ENCODE data around the gene AKAP6. TPM values are rescaled to one million over a fixed set of nuclear protein-coding genes. Genes with fewer than 3 reads are reported as not detected.

The AKAP6 gene
- total RNA-seq, 1 experiment from 2014 or later = 1.1 TPM

GRCh38 chr14:32339188-32339587, 10.1 kb downstream of the AKAP6 start:
- Histone ChIP-seq H4K8ac (replicated peaks; ENCODE audit: insufficient read length, low read depth, low read length) (no peak overlapping the region), H3K4ac (ENCODE audit: low read depth, low read length) (no peak overlapping the region), H3K9me3 (ENCODE audit: control insufficient read depth, low read depth, low read length) (no peaks in the 10 kb centered on the region), H3K79me1 (ENCODE audit: insufficient read depth, low read depth, low read length, poor library complexity, severe bottlenecking) (no peaks in the 10 kb centered on the region), H3K23me2 (ENCODE audit: insufficient read length, low read depth, low read length, poor library complexity, severe bottlenecking) (no peaks in the 10 kb centered on the region), H3K9ac (ENCODE audit: extremely low read depth, insufficient read length, low read length) (no peak overlapping the region), H3T11ph (ENCODE audit: low read length) (no peak overlapping the region), H2BK20ac (ENCODE audit: low read depth, low read length, poor library complexity, severe bottlenecking) (no peak overlapping the region), H3K56ac (ENCODE audit: insufficient read length, low read depth, low read length) (no peak overlapping the region), H3K4me2 (ENCODE audit: insufficient read depth, insufficient read length, low read length) (no peak overlapping the region), H3K18ac (ENCODE audit: insufficient read length, low read depth, low read length) (no peak overlapping the region), H2AK5ac (ENCODE audit: insufficient read length, low read length) (no peak overlapping the region), H4K5ac (ENCODE audit: insufficient read length, low read depth, low read length) (no peak overlapping the region), H3K27ac (ENCODE audit: insufficient read length, low read depth, low read length) (no peak overlapping the region), H2BK120ac (ENCODE audit: low read depth, low read length, poor library complexity, severe bottlenecking) (no peak overlapping the region), H3K27me3 (ENCODE audit: insufficient read depth, low read length) (no peaks in the 10 kb centered on the region), H3K4me1 (ENCODE audit: insufficient read depth, low read length) (0 out of 2 replicates have a peak, but pooled peaks cover 2% of the 10 kb centered on the region), H2AFZ (ENCODE audit: low read length) (no peak overlapping the region), H3K14ac (ENCODE audit: insufficient read depth, low read length) (no peak overlapping the region), H4K20me1 (ENCODE audit: control insufficient read depth, insufficient read depth, insufficient read length) (no peaks in the 10 kb centered on the region), H3K23ac (ENCODE audit: insufficient read length, low read depth, low read length) (no peak overlapping the region), H2BK15ac (ENCODE audit: low read depth, low read length) (no peak overlapping the region), H3K79me2 (ENCODE audit: insufficient read depth, low read length) (no peaks in the 10 kb centered on the region), H2BK12ac (ENCODE audit: insufficient read length, low read depth, low read length) (no peak overlapping the region), H2BK5ac (ENCODE audit: insufficient read length, low read length) (no peak overlapping the region), H4K91ac (ENCODE audit: insufficient read length, low read depth, low read length) (no peak overlapping the region)
- peaks cover 26 to 31% of the 10 kb centered on the region in 2 experiments for H3K4me1 Mint-ChIP-seq
- TF ChIP-seq CTCF (conservative IDR thresholded peaks at IDR 0.05) = no peak
- H3K36me3 Mint-ChIP-seq (ENCODE audit: insufficient read depth in 1 of 3, low read depth in 3 of 3) = no peaks in the 10 kb centered on the region
- no peaks in the 10 kb centered on the region for H3K9me3 Mint-ChIP-seq
- DNase-seq = no peak
- H3K27me3 Mint-ChIP-seq (ENCODE audit: low read depth) = no peaks in the 10 kb centered on the region
- WGBS (ENCODE audit: extremely low coverage, insufficient read length, low lambda C conversion rate) = no CpG with 5 or more reads among the region's 1 CpG
- H3K4me3 Mint-ChIP-seq = no peak overlapping the region
- no peak overlapping the region for H3K27ac Mint-ChIP-seq

All from H9 (cell line).